ENCODE measurements around the gene PERCC1.

- TF ChIP-seq, protein P1, sequence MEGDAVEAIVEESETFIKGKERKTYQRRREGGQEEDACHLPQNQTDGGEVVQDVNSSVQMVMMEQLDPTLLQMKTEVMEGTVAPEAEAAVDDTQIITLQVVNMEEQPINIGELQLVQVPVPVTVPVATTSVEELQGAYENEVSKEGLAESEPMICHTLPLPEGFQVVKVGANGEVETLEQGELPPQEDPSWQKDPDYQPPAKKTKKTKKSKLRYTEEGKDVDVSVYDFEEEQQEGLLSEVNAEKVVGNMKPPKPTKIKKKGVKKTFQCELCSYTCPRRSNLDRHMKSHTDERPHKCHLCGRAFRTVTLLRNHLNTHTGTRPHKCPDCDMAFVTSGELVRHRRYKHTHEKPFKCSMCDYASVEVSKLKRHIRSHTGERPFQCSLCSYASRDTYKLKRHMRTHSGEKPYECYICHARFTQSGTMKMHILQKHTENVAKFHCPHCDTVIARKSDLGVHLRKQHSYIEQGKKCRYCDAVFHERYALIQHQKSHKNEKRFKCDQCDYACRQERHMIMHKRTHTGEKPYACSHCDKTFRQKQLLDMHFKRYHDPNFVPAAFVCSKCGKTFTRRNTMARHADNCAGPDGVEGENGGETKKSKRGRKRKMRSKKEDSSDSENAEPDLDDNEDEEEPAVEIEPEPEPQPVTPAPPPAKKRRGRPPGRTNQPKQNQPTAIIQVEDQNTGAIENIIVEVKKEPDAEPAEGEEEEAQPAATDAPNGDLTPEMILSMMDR (IDR thresholded peaks at IDR 0.05; ENCODE audit: low read depth, low read length, poor library complexity, severe bottlenecking), result no peak
- TF ChIP-seq EZH2phosphoT487 (IDR thresholded peaks at IDR 0.05; ENCODE audit: borderline replicate concordance, low read length), result no peak
These were observed 29.1 kb upstream of the PERCC1 start for GRCh38 chr16:1401758-1402154.
